ENCODE measurements around the gene AP4B1.
A peak's percentile ranks its signal among the peaks of the same experiment; 100 is the strongest.
"Not testable (repeated sequence)": the region's sequence is repeated elsewhere in the genome, so short reads cannot be mapped to it uniquely, and the experiment has no call there.

AP4B1 gene

DNA sequence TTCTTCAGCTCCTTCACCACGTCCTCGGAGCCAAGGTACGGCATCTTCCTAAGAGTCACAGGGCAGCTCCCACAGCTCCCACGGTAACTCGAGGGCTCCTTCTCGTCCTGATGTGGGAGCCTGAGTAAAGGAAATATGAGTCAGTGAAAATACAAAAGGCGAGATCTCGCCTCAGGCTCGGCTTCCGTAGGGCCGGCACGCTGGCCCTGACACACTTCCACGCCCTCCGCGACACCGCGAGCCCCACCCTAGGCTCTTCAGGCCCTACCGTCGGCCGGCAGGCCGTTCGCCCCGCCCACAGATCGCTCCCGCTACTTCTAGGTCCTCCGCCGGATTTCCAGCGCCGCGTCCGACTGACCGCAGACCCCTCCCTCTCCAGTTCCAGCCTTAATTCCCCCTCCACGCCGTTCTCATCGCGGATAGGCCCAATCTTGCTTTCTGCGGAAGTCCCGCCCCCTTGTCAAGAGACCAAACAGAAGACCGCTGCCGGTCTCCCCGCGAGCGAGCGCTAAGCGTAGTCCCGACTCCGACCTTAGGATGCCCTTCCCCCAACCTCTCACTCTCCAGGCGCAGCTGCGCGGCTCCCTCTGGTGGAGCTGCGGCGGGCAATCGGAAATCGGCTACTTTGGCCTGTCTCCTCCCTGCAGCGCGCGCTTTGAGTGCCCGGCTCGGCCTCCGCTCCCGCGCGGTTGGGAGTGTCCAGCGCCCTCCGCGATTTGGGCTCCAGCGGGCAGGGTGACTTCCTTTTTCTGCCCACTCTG, at the start of gene AP4B1, which contains the start of gene DCLRE1B:
AP4B1 (minus strand) TSS at position 126 of the 761 bp plus-strand sequence; CDS start at position 44, 82 bp downstream.
DCLRE1B (plus strand) TSS at position 653 of the 761 bp plus-strand sequence. CDS start 261 bp downstream, outside the sequence.
- DNase-seq, result peak; percentile 100

DNA sequence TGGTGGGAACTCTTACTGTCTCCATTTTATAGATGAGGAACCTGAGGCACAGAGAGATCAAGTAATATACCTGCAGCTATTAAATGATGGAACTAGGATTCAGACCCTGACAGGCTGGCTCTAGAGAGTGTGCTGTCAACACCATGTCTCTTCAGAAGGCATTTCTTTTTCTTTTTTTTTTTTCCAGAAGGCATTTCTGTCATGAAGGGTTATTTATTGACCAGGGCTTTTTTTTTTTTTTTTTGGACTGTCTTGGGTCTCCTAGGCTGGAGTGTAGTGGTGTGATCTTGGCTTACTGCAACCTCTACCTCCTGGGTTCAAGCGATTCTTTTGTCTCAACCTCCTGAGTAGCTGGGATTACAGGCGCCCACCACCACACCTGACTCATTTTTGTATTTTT, 47.1 kb upstream of the AP4B1 start:
- no peak for DNase-seq

DNA sequence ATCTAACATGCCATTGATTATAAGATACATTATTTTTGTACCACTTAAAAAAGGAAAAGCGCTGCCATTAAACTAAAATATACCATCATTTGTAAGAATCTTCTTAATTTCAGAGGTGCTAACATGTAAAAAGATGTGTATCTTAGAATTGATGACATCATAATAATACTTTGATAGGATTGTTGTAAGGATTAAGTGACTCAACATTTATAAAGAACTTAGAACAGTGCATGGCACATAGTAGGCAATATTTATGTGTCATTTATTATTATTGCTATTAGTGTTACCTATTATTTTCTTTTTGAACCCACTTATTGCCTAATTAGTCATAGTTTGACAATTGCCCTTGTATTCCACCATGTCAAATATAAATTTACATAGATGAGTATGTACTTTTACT, 46.3 kb upstream of the AP4B1 start:
- DNase-seq, result no peak

DNA sequence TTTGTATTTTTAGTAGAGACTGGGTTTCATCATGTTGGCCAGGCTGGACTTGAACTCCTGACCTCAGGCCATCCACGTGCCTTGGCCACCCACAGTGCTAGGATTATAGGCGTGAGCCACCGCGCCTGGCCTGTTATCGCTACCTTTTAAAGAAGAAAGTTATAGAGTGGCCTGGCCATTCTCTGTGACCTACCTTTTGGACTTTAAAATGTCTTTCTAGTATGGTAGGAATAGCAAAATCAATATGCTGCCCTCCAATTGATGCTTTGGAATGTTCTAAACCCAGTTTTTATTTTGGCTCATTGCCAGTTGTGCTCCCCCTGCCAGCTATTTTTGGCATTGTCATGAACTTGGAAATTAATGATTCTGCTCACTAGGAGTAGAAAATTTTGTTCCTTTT, 44.4 kb upstream of the AP4B1 start:
- DNase-seq, result peak; percentile 29

DNA sequence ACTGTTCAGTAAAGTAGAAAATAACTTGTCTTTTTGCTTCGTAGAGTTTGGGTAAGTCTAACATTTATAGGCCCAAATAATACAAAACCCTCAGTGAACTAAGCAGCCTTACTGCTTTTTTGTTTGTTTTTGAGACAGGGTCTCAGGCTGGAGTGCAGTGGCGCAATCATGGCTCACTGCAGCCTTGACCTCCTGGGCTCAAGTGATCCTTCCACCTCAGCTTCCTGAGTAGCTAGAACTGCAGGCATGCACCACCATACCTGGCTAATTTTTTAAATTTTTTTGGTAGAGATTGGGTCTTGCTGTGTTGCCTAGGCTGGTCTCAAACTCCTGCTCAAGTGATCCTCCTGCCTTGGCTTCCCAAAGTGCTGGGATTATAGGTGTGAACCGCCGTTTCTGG, 43.6 kb upstream of the AP4B1 start:
- not testable (repeated sequence) for DNase-seq

DNA sequence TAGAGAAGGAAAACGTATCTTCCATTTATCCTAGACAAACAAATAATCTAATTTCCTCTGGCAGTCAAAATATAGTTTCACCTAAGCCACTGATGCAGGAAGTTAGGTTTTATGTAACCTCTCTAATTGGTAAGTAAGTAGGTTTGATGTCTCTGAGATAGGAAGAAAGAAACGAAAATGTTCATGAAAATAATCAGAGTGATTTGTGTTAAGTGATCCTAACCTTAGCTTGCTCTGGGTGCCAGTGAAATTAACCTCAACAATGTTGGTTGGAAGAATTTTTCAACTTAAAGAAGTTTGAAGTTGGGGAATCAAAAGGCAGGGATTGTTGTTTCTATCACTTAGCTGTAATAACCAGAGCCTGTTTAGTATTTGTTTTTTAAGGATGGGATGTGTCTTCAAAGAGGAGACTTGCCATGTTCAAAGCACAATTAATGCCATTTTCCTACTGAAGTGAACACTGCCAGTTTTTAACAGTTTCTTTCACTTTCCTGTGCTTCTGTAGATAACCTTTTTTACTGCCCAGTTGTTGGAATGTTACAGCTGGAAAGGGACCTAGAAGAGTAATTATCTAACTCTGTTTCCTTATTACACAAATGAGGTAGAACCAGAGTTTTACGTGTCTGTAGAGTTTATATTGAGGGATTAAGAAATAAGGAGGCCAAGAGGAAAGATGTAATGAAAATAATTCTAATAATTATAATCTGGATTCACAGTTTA, 42.9 kb upstream of the AP4B1 start:
- DNase-seq, result no peak

DNA sequence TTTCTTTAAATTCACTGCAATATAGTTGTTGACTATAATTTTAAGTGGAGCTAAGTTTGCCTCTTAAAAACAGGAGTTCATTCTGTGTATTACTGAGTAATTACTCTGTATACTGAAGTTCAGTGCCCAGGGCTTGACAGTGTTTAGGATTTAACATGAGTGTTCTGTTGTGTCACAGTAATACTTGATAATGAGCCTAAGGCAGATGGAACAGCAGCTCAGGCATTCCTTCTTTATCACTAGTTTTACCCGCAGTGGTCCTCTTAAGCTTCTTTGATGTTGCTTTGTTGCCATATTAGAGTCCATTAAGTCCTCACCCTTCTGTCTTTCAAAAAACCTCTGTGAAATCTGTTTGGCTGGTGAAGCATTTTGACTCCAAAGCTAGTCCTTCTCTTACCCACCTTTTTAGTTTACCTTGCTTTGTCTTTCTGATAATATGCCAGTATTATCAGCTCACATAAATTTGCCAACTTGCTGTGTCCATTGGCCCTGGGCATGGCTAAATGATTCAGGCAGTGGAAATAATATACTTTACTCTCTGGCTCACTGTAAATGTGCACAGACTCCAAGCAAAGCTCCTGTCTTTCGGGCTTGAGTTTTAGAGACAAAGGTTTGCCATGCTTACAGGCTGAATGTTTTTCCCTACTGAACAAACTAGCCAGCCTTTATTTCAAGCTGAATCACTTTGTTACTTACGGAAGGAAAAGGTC, 42.2 kb upstream of the AP4B1 start:
- no peak for DNase-seq

DNA sequence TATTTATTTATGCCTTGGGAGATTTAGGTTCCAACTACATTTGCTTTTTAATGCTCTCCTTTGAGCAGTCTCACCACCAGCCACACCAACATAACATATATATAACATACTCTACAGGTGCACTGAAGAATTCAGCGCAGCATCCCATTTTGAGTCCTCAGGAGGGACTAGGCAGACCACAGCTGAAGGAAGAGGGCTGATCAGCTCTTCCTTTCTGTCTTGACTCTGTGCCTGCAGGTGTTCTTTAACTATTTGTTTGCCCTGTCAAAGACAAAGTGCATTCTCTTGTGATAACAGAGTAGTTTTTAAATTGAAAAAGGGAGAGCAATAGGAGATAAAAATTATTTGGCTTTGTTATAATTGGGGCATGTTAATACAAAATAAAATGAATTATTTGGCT, 41.5 kb upstream of the AP4B1 start:
- no peak for DNase-seq

DNA sequence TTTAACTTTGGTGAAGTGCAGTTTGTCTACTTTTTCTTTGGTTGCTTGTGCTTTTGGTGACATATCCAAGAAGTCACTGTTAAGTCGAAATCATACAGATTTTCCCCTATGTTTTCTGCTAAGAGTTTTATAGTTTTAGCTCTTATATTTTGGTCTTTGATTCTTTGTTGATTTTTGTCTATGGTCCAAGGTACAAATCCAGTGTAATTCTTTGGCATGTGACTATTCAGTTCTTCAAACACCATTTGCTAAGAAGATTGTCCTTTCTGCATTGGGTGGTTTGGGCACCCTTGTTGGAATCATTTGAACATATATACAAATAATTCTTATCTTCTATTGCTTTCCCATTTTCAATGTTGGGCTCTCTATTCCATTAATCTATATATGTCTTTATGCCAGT, 40.7 kb upstream of the AP4B1 start:
- DNase-seq, result no peak

DNA sequence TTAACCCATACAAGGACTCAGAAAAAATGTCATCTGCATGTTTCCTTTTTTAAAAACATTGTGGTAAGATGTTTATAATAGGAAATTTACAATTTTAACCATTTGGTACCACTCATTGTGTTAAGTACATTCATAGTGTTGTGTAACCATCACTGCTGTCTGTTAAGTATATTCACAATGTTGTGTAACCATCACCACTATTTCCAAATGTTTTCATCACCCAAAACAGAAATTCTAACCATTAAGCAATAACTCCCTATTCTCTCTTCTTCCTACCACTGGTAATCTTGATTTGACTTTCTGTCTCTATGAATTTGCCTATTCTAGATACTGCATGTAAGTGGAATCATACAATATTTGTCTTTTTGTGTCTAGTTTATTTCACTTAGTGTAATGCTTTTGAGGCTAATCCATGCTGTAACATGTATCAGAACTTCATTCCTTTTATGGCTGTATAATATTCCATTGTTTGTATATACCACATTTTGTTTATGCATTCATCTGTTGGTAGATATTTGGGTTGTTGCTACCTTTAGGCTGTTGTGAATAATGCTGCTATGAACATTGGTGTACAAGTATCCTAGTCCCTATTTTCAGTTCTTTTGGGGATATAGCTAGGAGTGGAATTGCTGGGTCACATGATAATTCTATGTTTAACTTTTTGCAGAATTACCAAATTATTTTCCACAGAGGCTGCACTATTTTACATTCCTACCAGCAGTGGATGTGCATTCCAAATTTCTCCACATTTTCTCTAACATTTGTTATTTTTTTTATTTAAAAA, 38.6 kb upstream of the AP4B1 start:
- DNase-seq, result peak; percentile 85

DNA sequence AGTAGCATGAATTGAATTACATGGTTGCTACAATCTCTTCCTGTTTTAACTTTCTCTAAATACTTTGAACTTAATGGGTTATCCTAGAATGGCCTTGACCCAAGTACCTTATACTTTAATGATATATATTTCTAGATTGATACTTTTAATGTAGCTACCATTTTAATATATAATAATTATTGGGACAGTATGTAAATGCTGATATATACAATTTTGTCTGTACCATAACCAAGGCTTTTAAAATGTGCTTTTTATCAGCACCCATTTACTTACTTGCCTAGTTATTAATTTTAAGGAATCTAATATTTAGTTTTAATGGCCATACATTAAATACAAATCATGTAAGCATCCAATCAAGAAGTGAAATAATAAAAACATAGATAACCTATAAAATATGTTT, 37.9 kb upstream of the AP4B1 start:
- no peak for DNase-seq

DNA sequence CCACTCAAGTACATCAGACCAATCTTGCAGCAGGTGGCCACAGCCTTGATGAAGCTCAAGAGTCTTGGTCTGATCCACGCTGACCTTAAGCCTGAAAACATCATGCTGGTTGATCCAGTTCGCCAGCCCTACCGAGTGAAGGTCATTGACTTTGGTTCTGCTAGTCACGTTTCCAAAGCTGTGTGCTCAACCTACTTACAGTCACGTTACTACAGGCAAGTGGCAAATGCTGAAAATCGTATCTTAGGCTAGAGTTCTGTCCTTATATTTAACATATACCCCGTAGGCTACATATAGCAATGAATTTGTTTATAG, 36.6 kb upstream of the AP4B1 start:
- DNase-seq, result no peak

DNA sequence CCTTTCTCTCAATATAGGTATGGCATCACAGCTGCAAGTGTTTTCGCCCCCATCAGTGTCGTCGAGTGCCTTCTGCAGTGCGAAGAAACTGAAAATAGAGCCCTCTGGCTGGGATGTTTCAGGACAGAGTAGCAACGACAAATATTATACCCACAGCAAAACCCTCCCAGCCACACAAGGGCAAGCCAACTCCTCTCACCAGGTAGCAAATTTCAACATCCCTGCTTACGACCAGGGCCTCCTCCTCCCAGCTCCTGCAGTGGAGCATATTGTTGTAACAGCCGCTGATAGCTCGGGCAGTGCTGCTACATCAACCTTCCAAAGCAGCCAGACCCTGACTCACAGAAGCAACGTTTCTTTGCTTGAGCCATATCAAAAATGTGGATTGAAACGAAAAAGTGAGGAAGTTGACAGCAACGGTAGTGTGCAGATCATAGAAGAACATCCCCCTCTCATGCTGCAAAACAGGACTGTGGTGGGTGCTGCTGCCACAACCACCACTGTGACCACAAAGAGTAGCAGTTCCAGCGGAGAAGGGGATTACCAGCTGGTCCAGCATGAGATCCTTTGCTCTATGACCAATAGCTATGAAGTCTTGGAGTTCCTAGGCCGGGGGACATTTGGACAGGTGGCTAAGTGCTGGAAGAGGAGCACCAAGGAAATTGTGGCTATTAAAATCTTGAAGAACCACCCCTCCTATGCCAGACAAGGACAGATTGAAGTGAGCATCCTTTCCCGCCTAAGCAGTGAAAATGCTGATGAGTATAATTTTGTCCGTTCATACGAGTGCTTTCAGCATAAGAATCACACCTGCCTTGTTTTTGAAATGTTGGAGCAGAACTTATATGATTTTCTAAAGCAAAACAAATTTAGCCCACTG, 36.0 kb upstream of the AP4B1 start:
- peak; percentile 21 for DNase-seq

DNA sequence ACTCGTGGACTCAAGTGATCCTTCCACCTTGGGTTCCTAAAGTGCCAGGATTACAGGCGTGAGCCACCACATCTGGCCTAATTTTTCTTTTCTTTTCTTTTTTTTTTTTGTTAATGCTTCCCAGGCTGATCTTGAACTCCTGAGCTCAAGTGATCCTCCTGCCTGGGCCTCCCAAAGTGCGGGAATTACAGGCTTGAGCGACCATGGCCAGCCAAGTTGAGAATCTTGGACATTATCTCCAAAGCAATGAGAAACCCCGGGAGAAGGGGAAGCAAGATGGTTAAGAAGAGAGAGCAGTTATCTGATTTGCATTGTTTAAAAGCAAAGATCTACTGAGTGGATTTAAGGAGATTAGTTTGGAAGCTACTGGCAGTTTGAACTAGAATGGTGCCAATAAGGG, 33.6 kb upstream of the AP4B1 start:
- DNase-seq, result no peak

DNA sequence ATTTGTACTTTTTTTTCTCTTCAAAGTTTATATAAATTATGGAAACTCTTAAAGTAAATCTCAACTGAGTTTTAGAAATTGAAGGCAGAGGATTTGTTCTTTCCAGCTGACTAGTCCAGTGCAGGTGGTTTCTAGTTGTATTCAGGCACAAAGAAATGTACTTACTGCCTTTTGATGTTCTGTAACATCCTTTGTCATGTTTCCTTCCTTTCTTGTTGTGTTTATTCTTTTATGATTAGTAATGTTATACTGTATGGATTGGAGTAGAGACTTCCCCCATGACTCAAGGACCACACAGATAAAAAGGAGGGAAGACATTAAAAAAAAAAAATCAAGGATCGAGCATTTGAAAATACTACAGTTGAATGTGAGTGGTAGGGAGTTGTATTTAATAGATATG, 32.5 kb upstream of the AP4B1 start:
- no peak for DNase-seq

DNA sequence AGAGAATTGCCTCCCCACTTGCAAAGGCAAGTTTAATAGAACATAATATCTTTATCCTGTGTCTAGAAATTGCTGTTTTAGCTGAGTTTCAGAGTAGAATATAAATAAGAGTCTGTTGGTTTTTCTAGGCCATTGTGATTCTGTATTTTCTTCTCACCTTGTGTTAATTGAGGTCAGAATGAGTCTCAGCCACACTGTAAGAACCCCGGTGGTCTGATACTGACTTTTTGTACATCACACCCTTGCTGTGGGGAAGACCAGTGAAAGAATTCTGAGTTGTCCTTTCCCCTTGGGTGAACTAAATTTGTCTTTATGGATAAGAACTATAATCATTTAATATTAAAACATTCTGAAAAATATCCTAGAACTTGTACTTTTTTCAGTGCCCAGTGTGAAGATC, 31.4 kb upstream of the AP4B1 start:
- DNase-seq, result no peak

DNA sequence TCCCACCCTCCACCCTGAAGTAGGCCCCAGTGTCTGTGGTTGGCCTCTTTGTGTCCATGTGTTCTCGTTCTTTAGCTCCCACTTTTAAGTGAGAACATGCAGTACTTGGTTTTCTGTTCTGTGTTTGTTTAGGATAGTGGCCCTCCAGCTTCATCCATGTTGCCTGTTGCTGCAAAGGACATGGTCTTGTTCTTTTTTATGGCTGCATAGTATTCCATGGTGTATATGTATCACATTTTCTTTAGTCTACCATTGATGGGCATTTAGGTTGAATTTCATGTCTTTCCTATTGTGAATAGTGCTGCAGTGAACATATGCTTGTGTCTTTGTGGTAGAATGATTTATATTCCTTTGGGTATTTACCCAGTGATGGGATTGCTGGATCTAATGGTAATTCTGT, 30.6 kb upstream of the AP4B1 start:
- DNase-seq, result no peak

DNA sequence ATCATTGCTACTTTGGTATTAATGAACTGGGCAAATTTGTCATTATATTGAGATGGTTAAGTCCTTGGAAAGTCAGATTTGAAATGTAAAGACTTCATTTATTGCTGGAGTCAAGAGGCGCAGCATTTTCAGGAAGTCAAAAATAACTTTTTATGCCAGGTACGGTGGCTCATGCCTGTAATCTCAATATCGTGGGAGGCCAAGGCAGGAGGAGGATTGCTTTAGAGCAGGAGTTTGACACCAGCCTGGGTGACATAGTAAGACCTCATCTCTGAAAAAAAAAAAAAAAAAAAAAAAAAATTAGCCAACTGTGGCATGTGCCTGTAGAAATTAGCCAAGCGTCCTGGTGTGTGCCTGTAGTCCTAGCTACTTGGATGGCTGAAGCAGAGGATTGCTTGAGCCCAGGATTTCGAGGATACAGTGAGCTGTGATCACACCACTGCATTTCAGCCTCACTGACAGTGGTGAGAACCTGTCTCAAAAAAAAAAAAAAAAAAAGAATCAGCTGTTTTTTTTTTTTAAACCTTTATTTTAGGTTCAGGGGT, 30.0 kb upstream of the AP4B1 start:
- no peak for DNase-seq

DNA sequence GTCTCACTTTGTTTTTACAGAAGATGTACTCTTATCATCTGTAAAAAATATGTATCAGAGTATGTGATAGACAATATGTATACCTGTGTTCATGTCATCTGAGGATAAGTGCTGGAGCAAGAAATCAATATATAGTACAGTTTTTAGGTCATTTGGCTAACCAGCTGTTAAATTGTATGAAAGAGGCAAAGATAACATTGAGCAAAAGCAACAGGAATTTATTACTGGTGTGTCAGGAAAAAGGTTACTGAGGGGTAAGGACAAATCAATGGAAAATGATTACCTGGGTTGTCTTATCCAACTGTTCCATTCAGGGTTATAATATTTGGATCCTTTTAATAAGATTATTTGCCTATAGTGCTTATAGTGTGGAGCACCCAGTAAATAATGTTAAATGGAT, 29.4 kb upstream of the AP4B1 start:
- DNase-seq, result no peak

DNA sequence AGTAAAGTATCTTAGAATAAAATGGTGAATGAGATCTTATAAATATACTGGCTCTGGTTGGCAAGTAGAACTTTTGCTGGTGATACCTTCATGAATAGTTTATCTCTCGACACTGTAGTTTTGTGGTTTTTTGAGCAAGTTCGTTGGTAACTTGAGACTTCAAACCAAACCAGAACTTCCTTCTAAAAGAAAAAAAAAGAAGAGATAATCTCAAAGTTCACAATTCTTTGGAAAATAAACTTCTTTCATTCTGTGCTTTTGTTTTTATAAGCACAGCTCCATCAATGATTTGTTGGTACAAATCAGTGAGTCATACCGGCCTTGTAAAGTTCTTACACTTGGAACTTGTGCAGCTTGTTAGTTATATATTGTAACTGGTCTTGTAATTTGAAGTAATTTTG, 26.9 kb upstream of the AP4B1 start:
- DNase-seq, result no peak

DNA sequence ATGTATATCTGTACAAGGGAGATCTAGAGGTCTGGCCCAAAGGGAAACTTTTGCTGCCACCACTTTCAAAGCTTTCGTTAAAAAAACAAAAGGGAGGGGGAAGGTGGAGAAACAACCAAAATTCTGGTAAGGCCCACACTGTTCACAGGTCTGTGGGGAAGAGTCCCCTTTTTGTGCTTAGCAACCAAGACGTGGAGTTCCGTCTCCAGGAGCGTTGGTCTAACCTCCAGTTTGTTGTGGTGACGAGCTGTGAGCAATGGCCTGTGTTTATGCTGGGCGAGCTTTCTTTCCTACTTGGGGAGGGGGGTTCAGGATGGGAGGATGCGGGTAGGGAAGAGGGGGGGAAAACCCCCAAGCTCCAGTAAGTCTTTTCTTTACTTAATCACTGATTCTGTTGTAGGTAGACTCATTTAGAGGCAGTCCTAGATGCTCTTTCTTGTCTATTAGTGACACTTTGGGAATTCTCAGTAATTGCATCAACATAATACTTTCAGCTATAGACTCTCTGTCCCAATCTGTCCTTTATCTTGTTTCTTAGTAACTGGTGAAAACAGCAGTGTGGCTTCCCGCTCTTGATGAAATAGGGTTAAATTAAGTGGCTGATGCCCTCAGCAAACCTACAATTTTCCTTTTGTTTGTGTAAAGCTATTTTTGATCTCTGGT, 26.0 kb upstream of the AP4B1 start:
- DNase-seq, result peak; percentile 66

Measured in suppressor macrophage treated with lipopolysaccharide for 4 hours (primary cell).